ENCODE data around the gene TEX44.

TEX44 gene

DNA sequence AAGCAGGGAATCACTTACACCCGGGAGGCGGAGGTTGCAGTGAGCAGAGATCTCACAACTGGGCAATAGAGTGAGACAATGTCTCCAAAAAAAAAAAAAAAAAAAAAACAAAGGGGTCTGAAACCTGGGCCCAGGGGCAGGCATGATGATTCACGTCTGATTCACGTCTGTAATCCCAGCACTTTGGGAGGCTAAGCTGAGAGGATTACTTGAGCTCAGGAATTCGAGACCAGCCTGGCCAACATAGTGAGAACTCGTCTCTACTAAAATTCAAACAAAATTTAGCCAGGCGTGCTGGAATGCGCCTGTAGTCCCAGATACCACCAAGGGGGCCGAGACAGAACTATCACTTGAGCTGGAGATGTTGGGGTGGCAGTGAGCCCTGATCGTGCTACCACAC lies 30.3 kb downstream of the TEX44 start:
- no peaks in the 10 kb centered on the region for H3K36me3 Mint-ChIP-seq
- peaks cover 0 to 6% of the 10 kb centered on the region in 2 donors for H3K27me3 Mint-ChIP-seq
- ATAC-seq (replicated peaks) (no peak), DNase-seq (no peak)
- H3K9me3 Mint-ChIP-seq = no peaks in the 10 kb centered on the region
- no peak overlapping the region for H3K4me3 Mint-ChIP-seq
- no peak overlapping the region for H3K27ac Mint-ChIP-seq
- H3K4me1 Mint-ChIP-seq = peaks cover 2 to 13% of the 10 kb centered on the region in 2 donors

- no peak for ATAC-seq (replicated peaks)
- Mint-ChIP-seq H3K27me3 (peaks cover 0 to 6% of the 10 kb centered on the region in 2 donors), H3K27ac (no peak overlapping the region), H3K4me3 (no peak overlapping the region), H3K36me3 (no peaks in the 10 kb centered on the region), H3K9me3 (no peaks in the 10 kb centered on the region), H3K4me1 (peaks cover 4 to 12% of the 10 kb centered on the region in 2 donors)
- no peak for DNase-seq
These were observed 33.8 kb downstream of the TEX44 start for GRCh38 chr2:231626449-231626848.

GRCh38 chr2:231627384-231628120 lies 34.9 kb downstream of the TEX44 start:
- Mint-ChIP-seq H3K36me3 (no peaks in the 10 kb centered on the region), H3K4me3 (no peak overlapping the region), H3K27ac (no peak overlapping the region), H3K4me1 (peaks cover 4 to 5% of the 10 kb centered on the region in 2 donors), H3K27me3 (peaks cover 0 to 6% of the 10 kb centered on the region in 2 donors), H3K9me3 (no peaks in the 10 kb centered on the region)
- no peak for ATAC-seq (replicated peaks)
- no peak for DNase-seq

- Mint-ChIP-seq H3K27ac (no peak overlapping the region), H3K4me3 (no peak overlapping the region), H3K4me1 (peaks cover 3 to 5% of the 10 kb centered on the region in 2 donors), H3K9me3 (no peaks in the 10 kb centered on the region), H3K36me3 (no peaks in the 10 kb centered on the region), H3K27me3 (no peaks in the 10 kb centered on the region)
- ATAC-seq (replicated peaks) (no peak), DNase-seq (no peak)
These were observed 40.0 kb downstream of the TEX44 start for GRCh38 chr2:231632559-231633142.

DNA sequence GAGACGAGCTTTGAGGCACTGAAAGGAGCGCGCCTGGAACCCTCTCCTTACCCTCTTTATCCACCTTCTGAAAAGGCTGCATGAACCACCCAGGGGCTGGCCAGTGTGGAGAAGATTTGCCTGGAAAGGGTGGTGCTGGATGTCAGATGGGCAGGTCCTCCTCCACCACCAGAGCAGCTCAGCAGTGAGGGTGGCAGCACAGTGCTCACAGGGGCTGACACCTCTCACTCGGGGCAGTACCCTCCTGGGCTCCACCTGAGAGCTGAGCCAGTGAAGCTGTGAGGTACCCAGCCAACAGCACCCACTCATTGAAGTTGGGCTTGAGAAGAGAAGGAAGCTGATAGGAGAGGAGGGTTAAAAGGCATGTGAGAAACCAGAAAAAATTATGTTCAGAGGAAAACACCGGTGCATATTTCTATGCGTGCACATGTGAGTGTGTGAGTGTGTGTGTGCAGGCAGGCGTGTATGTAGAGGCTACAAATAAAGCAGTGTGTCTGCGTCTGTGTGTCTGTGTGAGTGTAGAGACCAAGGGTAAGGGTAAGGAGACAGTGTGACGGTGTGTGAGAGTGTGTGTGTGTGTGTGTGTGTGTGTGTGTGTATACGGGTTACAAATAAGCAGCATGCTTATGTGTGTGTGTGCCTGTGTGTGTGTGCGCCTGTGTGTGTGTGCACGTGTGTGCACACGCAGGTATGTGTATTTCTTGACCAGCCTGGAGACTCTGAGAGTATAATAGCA lies 40.7 kb downstream of the TEX44 start:
- Mint-ChIP-seq H3K4me1 (peaks cover 3 to 5% of the 10 kb centered on the region in 2 donors), H3K27me3 (no peaks in the 10 kb centered on the region), H3K27ac (no peak overlapping the region), H3K9me3 (no peaks in the 10 kb centered on the region), H3K4me3 (no peak overlapping the region), H3K36me3 (no peaks in the 10 kb centered on the region)
- no peak for ATAC-seq (replicated peaks)
- no peak for DNase-seq

DNA sequence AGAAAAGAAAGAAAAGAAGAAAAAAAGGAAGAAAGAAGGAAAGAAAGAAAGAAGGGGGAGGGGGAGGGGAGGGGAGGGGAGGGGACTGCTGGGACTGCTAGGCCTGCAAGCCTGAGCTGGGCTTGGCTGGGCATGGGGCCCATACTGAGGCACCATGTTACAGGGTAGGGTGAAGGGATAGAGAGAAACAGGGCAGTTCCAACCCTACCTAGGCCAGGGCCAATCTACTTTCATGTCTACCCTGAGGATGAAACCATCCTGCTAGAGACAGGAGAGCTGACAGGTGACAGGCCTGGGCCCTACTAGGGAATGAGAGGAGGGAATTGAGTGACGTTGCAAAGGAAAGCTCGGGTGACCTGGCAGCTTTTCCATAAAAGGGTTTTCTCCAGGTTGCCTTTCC lies 41.7 kb downstream of the TEX44 start:
- H3K27ac Mint-ChIP-seq = no peak overlapping the region
- ATAC-seq (replicated peaks) = peak; percentile 23 to 31
- H3K27me3 Mint-ChIP-seq = no peaks in the 10 kb centered on the region
- H3K36me3 Mint-ChIP-seq = no peaks in the 10 kb centered on the region
- no peaks in the 10 kb centered on the region for H3K9me3 Mint-ChIP-seq
- H3K4me1 Mint-ChIP-seq = peaks cover under 1 to 1% of the 10 kb centered on the region in 2 donors
- no peak overlapping the region for H3K4me3 Mint-ChIP-seq
- DNase-seq = no peak

DNA sequence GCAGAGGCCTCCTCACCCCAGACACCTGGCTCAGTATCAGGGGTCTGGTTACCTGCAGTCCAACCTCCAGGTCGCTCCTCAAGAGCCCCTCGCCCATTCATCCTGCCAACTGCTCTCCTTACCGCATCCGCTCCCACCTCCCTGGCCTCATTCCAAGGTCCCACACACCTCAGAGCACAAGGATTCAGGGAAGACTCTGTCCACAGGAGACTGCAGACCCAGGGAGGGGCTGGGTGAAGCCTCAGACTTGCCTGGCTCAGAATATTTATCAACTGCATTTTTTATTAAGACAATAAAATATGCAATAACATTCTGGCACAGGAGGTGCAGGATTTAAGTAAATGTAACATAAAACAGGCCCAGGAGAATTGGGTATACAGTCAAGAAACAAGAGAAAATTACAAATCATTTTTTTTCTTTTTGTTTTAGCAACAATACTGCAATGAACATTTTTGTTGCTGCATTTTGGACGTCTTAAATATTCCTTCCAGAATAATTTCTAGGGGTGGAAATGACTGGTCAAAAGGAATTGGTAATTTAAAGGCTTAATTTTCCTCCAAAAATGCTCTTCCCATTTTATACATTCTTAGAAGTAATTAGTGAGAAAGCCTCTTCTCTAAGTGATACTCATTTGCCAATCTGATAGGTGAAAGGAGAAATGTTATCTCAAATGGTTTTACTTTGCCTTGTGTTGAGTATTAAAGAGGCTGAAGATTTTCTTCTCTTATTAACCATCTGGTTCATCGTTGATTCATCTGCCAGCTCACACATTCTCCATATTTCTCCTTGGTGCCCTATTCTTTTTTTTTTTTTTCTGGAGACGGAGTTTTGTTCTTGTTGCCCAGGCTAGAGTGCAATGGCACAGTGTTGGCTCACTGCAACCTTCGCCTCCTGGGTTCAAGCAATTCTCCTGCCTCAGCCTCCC lies 42.5 kb downstream of the TEX44 start:
- Mint-ChIP-seq H3K36me3 (no peaks in the 10 kb centered on the region), H3K27me3 (no peaks in the 10 kb centered on the region), H3K9me3 (no peaks in the 10 kb centered on the region), H3K4me1 (peaks cover under 1 to 1% of the 10 kb centered on the region in 2 donors), H3K4me3 (no peak overlapping the region), H3K27ac (no peak overlapping the region)
- ATAC-seq (replicated peaks) = no peak
- no peak for DNase-seq

- no peaks in the 10 kb centered on the region for H3K36me3 Mint-ChIP-seq
- no peaks in the 10 kb centered on the region for H3K9me3 Mint-ChIP-seq
- H3K27ac Mint-ChIP-seq = no peak overlapping the region
- no peak for ATAC-seq (replicated peaks)
- DNase-seq = no peak
- H3K4me3 Mint-ChIP-seq = no peak overlapping the region
- no peaks in the 10 kb centered on the region for H3K27me3 Mint-ChIP-seq
- H3K4me1 Mint-ChIP-seq = peaks cover 17 to 32% of the 10 kb centered on the region in 2 donors
These were observed 47.6 kb downstream of the TEX44 start for GRCh38 chr2:231640241-231640640.

DNA sequence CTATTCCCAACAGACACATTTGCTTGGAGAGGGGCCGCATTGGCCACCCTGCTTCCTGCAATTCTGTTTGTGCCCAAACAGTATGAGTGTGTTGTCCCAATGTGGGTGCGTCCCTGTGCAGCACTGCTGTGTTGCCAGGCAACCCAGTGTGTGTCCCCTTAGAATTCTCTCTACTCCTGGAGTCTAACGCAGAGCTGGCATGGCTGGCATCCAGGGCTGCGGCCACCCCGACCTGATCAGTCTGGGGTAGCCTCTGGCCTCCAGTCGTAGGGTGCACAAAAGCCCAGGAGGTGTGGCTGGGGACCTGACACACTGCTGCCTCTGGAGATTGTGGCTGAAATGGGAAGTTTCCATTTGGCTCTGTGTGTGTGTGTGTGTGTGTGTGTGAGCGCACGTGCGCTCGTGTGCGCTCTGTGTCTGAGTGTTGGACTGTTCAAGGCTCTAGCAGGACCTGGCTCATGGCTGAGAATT lies 48.0 kb downstream of the TEX44 start:
- Mint-ChIP-seq H3K9me3 (no peaks in the 10 kb centered on the region), H3K27ac (no peak overlapping the region), H3K4me1 (peaks cover 19 to 32% of the 10 kb centered on the region in 2 donors), H3K27me3 (no peaks in the 10 kb centered on the region), H3K36me3 (no peaks in the 10 kb centered on the region), H3K4me3 (no peak overlapping the region)
- ATAC-seq (replicated peaks) (peak in 1 of 2 donors; percentile 14), DNase-seq (no peak)

DNA sequence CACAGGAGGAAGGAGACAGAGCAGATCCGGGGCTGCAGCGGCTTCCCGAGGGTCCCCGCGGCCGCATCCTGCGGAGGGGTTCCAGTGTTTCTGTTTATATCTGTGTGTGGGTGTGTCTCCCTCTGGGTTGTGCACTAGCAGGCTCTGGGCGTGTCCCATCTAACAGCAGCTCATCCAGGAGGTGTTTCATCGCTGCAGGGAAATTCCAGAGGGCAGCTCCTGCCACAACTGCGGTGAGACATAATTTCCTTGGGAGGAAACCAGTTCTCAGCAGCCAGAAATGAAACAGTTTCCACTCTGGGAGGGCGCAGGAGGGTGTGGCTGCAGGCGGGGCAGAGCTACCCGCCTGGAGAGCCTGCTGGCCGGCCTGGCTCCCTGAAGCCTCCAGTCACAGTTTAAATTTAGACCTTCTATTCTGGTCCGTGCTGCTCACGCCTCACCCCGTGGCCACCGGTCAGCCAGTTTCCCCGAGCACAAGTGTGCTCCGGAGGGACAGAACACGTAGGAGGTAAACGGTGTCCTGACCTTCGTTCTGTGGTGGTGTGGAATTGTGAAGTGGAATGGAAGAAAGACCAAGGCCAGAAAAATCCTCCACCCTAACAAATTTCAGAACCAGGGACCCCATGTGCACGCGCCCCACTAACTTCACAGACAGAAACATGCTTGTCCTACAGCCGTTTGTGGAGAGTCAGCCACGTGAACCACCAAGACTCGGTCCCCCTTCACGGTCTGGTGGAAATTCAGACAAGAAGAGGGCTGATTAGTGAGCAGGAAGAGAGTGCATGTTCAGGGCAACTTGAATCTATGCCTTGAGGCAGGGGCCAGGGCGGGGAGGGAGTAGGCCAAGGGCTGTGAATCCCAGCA lies 50.2 kb downstream of the TEX44 start:
- DNase-seq = peak; percentile 61
- ATAC-seq (replicated peaks) = peak; percentile 84 to 86
- Mint-ChIP-seq H3K4me1 (peaks cover 19 to 32% of the 10 kb centered on the region in 2 donors), H3K9me3 (no peaks in the 10 kb centered on the region), H3K36me3 (no peaks in the 10 kb centered on the region), H3K27ac (peak overlapping the region; percentile 96), H3K27me3 (no peaks in the 10 kb centered on the region), H3K4me3 (peak overlapping the region; percentile 75 to 83)

- Mint-ChIP-seq H3K4me1 (peaks cover 20 to 35% of the 10 kb centered on the region in 2 donors), H3K36me3 (no peaks in the 10 kb centered on the region), H3K27me3 (no peaks in the 10 kb centered on the region), H3K4me3 (peak overlapping the region in 1 of 2 donors; percentile 83), H3K9me3 (no peaks in the 10 kb centered on the region), H3K27ac (peak overlapping the region; percentile 96)
- no peak for DNase-seq
- no peak for ATAC-seq (replicated peaks)
These were observed 50.8 kb downstream of the TEX44 start for GRCh38 chr2:231643495-231643888.

Data from stimulated activated naive B cell treated with anti-CD40 and anti-IgM and Interleukin-4, amounts not matched to agents 10 μg/mL and 1 μg/mL and 100 μg/mL, for 72 hours (primary cell).